NCI-H446 (cell line): ENCODE measurements around the gene ADCY1.
A peak's percentile ranks its signal among the peaks of the same experiment; 100 is the strongest.
"Not testable (repeated sequence)": the region's sequence is repeated elsewhere in the genome, so short reads cannot be mapped to it uniquely, and the experiment has no call there.

Source experiments
- DNase-seq, 2 experiments: peaks; one replicate each; lab custom pipeline; 2025; lab: John Stamatoyannopoulos, UW

The ADCY1 gene

GRCh38 chr7:45759464-45759863 is 185.3 kb downstream of the ADCY1 start:
- not testable (repeated sequence) for DNase-seq

- DNase-seq: not testable (repeated sequence)
Measured at GRCh38 chr7:45761545-45762205, 187.5 kb downstream of the ADCY1 start.

GRCh38 chr7:45762225-45762994 is 188.2 kb downstream of the ADCY1 start:
- DNase-seq: not testable (repeated sequence)

GRCh38 chr7:45768516-45769394 is 194.6 kb downstream of the ADCY1 start:
- DNase-seq: peak; percentile 96 to 99

- DNase-seq: not testable (repeated sequence)
Measured at GRCh38 chr7:45769626-45770025, 195.5 kb downstream of the ADCY1 start.
